Measurements from ENCODE around the gene PITPNM1. TPM values are rescaled to one million over a fixed set of nuclear protein-coding genes. Genes with fewer than 3 reads are reported as not detected.

The PITPNM1 gene
- total RNA-seq, 1 experiment from 2014 or later: 65.0 TPM

DNA sequence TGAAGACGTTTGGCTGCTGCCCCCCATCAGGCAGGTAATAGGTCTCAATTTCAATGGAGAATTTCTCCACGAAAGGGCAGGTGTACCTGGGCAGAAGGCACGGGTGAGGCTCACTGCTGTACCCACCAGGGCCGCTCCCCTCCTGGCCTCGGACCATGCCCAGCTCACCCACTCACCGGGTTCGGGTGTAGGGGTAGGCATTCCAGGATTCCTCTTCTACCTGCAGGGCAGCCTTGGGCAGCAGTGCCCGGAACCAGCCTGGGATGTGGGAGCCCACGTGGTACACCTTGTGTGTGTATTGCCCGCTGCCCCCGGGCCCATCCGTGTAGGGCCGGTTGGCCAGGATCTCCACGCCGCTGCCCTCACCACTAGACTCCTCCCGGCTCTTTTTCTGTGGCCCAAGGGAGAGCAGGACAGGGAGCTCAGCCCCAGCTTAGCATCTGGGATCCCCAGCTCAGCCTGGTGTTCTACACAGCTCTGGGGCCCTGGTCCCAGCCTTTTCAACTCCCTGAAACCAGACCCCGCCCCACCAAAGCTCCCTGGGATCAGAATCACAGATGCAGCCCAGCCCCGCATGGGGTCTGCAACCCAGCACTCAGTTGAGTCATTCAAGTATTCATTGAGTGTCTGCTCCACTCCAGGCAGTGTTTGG, 2.7 kb downstream of the PITPNM1 start:
- Mint-ChIP-seq H3K27ac (ENCODE audit: unreplicated experiment) (no peak overlapping the region), H3K4me1 (ENCODE audit: low read depth, unreplicated experiment) (peaks cover 28% of the 10 kb centered on the region), H3K27me3 (ENCODE audit: insufficient read depth, unreplicated experiment) (no peaks in the 10 kb centered on the region), H3K4me3 (ENCODE audit: unreplicated experiment) (peak overlapping the region; percentile 99), H3K36me3 (ENCODE audit: insufficient read depth, unreplicated experiment) (peaks cover 58% of the 10 kb centered on the region), H3K9me3 (ENCODE audit: unreplicated experiment) (no peaks in the 10 kb centered on the region)
- CTCF ChIA-PET: no interaction called here
- no TSS peak for BruUV-seq (replicated peaks)
- Histone ChIP-seq H3K4me3 (ENCODE audit: low read depth, low read length) (no peak overlapping the region), H3K27me3 (replicated peaks; ENCODE audit: control insufficient read depth, insufficient read depth, low read length) (no peaks in the 10 kb centered on the region), H3K4me1 (peaks cover 24% of the 10 kb centered on the region), H3K36me3 (ENCODE audit: control insufficient read depth, insufficient read depth, low read length) (peaks cover 3% of the 10 kb centered on the region; the same call in 1 of the 2 replicates), H3K9me3 (no peaks in the 10 kb centered on the region)
- POLR2A ChIA-PET: no interaction called here
- DNase-seq: peak in 1 of 2 experiments; percentile 44
- TF ChIP-seq, protein P1, sequence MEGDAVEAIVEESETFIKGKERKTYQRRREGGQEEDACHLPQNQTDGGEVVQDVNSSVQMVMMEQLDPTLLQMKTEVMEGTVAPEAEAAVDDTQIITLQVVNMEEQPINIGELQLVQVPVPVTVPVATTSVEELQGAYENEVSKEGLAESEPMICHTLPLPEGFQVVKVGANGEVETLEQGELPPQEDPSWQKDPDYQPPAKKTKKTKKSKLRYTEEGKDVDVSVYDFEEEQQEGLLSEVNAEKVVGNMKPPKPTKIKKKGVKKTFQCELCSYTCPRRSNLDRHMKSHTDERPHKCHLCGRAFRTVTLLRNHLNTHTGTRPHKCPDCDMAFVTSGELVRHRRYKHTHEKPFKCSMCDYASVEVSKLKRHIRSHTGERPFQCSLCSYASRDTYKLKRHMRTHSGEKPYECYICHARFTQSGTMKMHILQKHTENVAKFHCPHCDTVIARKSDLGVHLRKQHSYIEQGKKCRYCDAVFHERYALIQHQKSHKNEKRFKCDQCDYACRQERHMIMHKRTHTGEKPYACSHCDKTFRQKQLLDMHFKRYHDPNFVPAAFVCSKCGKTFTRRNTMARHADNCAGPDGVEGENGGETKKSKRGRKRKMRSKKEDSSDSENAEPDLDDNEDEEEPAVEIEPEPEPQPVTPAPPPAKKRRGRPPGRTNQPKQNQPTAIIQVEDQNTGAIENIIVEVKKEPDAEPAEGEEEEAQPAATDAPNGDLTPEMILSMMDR (IDR thresholded peaks at IDR 0.05; ENCODE audit: insufficient read depth in 1 of 2, low read depth in 1 of 2, low read length in 1 of 2, severe bottlenecking in 1 of 2, unreplicated experiment in 1 of 2): no peak
- intact Hi-C loops (cut with micrococcal nuclease; ENCODE audit: unreplicated experiment): loop anchor here (10.0 kb wide), 1 partner anchor 388 kb away; the partner anchor contains the start of gene KDM2A

DNA sequence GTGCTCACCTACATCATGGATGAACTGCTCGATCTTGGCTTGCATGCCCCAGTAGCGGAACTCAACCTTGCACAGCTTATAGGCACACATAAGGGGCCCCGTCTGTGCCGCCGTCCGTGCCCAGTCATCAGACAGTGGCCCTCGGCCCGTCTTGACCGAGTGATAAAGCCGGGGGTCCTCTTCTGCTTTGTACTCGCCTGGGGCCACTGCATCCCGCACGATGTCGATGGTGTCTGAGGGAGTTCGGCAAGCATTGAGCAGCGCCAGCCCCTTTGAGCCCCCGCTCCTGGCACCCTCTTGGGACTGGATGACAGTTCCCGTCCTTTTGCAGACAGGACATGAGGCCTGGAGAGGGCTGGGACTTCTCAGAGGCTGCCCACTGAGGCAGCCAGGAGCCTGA, 3.3 kb downstream of the PITPNM1 start:
- H3K36me3 ChIP-seq (ENCODE audit: control insufficient read depth, insufficient read depth, low read length): peaks cover 4% of the 10 kb centered on the region; the same call in 1 of the 2 replicates
- H3K4me1 ChIP-seq: peaks cover 18% of the 10 kb centered on the region
- H3K27me3 ChIP-seq (replicated peaks; ENCODE audit: control insufficient read depth, insufficient read depth, low read length): no peaks in the 10 kb centered on the region
- H3K36me3 Mint-ChIP-seq (ENCODE audit: insufficient read depth, unreplicated experiment): peaks cover 58% of the 10 kb centered on the region
- H3K27me3 Mint-ChIP-seq (ENCODE audit: insufficient read depth, unreplicated experiment): no peaks in the 10 kb centered on the region
- H3K9me3 Mint-ChIP-seq (ENCODE audit: unreplicated experiment): no peaks in the 10 kb centered on the region
- H3K27ac Mint-ChIP-seq (ENCODE audit: unreplicated experiment): no peak overlapping the region
- BruUV-seq (replicated peaks): no TSS peak
- peak in 1 of 2 experiments; percentile 38 for DNase-seq
- ChIA-PET POLR2A (no interaction called here), CTCF (no interaction called here)
- no peak overlapping the region for H3K4me3 ChIP-seq (ENCODE audit: low read depth, low read length)
- intact Hi-C loops (cut with micrococcal nuclease; ENCODE audit: unreplicated experiment): loop anchor here (10.0 kb wide), 1 partner anchor 387 kb away; the partner anchor contains the start of gene KDM2A
- H3K9me3 ChIP-seq: no peaks in the 10 kb centered on the region
- no peak overlapping the region for H3K4me3 Mint-ChIP-seq (ENCODE audit: unreplicated experiment)
- TF ChIP-seq, protein P1 (IDR thresholded peaks at IDR 0.05; ENCODE audit: insufficient read depth in 1 of 2, low read depth in 1 of 2, low read length in 1 of 2, severe bottlenecking in 1 of 2, unreplicated experiment in 1 of 2): no peak
- peaks cover 22% of the 10 kb centered on the region for H3K4me1 Mint-ChIP-seq (ENCODE audit: low read depth, unreplicated experiment)

DNA sequence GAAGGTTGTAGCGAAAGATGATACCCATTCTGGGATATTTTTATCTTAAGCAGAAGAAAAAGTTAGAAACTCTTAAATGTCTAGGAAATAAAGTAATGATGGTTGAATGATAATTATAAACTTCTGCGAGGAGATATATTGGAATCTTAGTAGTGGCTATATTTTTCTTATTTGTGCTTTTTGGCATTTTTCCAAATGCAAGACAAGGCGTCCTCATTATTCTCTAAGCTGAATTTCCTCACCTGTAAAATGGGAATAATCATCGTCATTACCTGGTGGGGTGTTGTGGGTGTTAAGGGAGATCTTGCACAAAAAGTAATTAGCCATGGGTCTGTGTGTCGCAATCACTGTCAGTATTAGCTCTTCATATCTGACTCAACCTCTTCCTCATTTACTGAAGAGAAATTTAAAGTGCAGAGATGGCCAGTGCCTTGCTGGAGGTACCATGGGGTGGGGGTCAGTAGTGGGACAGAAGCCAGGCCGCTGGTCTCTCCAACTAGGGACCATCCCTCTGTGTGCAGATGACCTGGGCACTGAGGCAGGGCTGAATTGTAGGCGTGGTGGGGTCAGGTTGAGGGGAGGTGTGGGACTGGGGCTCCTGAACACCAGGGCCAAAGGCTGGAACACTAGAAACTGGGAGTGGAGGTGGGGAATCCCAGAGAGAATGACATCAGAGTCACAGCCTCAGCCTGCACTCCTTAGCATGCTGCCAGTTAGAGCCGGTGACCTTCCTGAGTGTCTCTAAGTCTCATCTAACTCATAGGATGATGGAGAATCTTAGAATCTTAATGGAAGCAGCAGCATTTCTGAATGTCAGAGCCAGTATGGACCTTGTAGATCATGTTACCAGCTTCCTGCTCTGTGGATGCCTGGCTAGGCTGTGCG, 4.1 kb downstream of the PITPNM1 start:
- no TSS peak for BruUV-seq (replicated peaks)

More for the DNA sequence above, 4.1 kb downstream of the PITPNM1 start:
- no peaks in the 10 kb centered on the region for H3K27me3 Mint-ChIP-seq (ENCODE audit: insufficient read depth, unreplicated experiment)
- TF ChIP-seq, protein P1 (IDR thresholded peaks at IDR 0.05; ENCODE audit: insufficient read depth in 1 of 2, low read depth in 1 of 2, low read length in 1 of 2, severe bottlenecking in 1 of 2, unreplicated experiment in 1 of 2): no peak
- no peaks in the 10 kb centered on the region for H3K9me3 Mint-ChIP-seq (ENCODE audit: unreplicated experiment)
- H3K27me3 ChIP-seq (replicated peaks; ENCODE audit: control insufficient read depth, insufficient read depth, low read length): no peaks in the 10 kb centered on the region
- peak in 1 of 2 experiments; percentile 33 for DNase-seq
- H3K4me3 Mint-ChIP-seq (ENCODE audit: unreplicated experiment): no peak overlapping the region
- intact Hi-C loops (cut with micrococcal nuclease; ENCODE audit: unreplicated experiment): loop anchor here (10.0 kb wide), 1 partner anchor 386 kb away; the partner anchor contains the start of gene KDM2A
- H3K9me3 ChIP-seq: no peaks in the 10 kb centered on the region
- no peak overlapping the region for H3K27ac Mint-ChIP-seq (ENCODE audit: unreplicated experiment)
- peaks cover 11% of the 10 kb centered on the region for H3K4me1 ChIP-seq
- no peak overlapping the region for H3K4me3 ChIP-seq (ENCODE audit: low read depth, low read length)
- peaks cover 15% of the 10 kb centered on the region for H3K4me1 Mint-ChIP-seq (ENCODE audit: low read depth, unreplicated experiment)
- ChIA-PET CTCF (no interaction called here), POLR2A (no interaction called here)
- H3K36me3 Mint-ChIP-seq (ENCODE audit: insufficient read depth, unreplicated experiment): peaks cover 63% of the 10 kb centered on the region
- peaks cover 4% of the 10 kb centered on the region; the same call in 1 of the 2 replicates for H3K36me3 ChIP-seq (ENCODE audit: control insufficient read depth, insufficient read depth, low read length)
